Ovary (tissue), 3 donors: Measurements from ENCODE around the gene POLR3H.

Experiments
- CTCF ChIP-seq, 3 donors: fragments of 450-650 bp in 2 of 3; fragments of 200-600 bp in 1 of 3; IDR thresholded peaks; one replicate each; pipeline versions ENCODE4 v1.5.1 to v1.8.0; 2016 to 2022; ENCODE audit warnings: antibody characterized with exemption in 3 of 3, mild to moderate bottlenecking in 1 of 3
- EP300 ChIP-seq: sonication (generic); formaldehyde crosslinking; IDR thresholded peaks from one replicate; pipeline ENCODE4 v1.6.1; 2017; ENCODE audit warnings: antibody characterized with exemption
- POLR2A ChIP-seq: fragments of 450-650 bp; IDR thresholded peaks from one replicate; pipeline ENCODE4 v1.6.1; 2017; ENCODE audit warnings: antibody characterized with exemption, mild to moderate bottlenecking, moderate library complexity
- donor health status: DM: no; HTN: no; CAD: no.

GRCh38 chr22:41524809-41525449 lies 19.3 kb downstream of the POLR3H start:
- TF ChIP-seq EP300 = no peak
- no peak for TF ChIP-seq POLR2A
- no peak for TF ChIP-seq CTCF (IDR thresholded peaks at IDR 0.05)
